Uterus (tissue), 4 donors: ENCODE results near the gene CWC27. TPM values are rescaled to one million over a fixed set of nuclear protein-coding genes. Genes with fewer than 3 reads are reported as not detected.

ENCODE experiments used
- DNase-seq, 2 donors: peaks; one replicate each; pipeline ENCODE4 v3.0.0-alpha.2; 2019 to 2020
- H3K27ac ChIP-seq, 2 donors: fragments of 200-600 bp; sonication (generic); 1 replicate in 1 of 2; 2 replicates in 1 of 2; pipeline ENCODE4 v1.5.1; 2016 to 2018
- H3K27me3 ChIP-seq, 2 donors: fragments of 200-600 bp; sonication (generic); one replicate each; pipeline ENCODE4 v1.5.1; 2018 to 2019; ENCODE audit warnings: control low read depth in 1 of 2
- H3K36me3 ChIP-seq, 2 donors: fragments of 200-600 bp; sonication (generic); one replicate each; pipeline ENCODE4 v1.5.1; 2019; ENCODE audit warnings: control low read depth in 1 of 2
- H3K4me1 ChIP-seq, 2 donors: fragments of 200-600 bp; sonication (generic); one replicate each; pipeline ENCODE4 v1.5.1; 2018 to 2019; ENCODE audit warnings: control low read depth in 1 of 2
- H3K4me3 ChIP-seq, 2 donors: fragments of 200-600 bp; sonication (generic); 1 replicate in 1 of 2; 2 replicates in 1 of 2; pipeline ENCODE4 v1.5.1; 2018 to 2019; ENCODE audit warnings: mild to moderate bottlenecking in 1 of 2
- H3K9me3 ChIP-seq, 2 donors: fragments of 200-600 bp; sonication (generic); one replicate each; pipeline ENCODE4 v1.5.1; 2019; ENCODE audit warnings: control low read depth in 1 of 2
- POLR2A ChIP-seq, 2 donors: fragments of 450-650 bp; IDR thresholded peaks; one replicate each; pipeline ENCODE4 v1.6.1; 2016; ENCODE audit warnings: antibody characterized with exemption in 2 of 2, mild to moderate bottlenecking in 1 of 2, moderate library complexity in 1 of 2
- intact Hi-C: fragments of 100-400 bp; cut with DNase I; formaldehyde crosslinking; loops from one replicate; pipeline ENCODE4 v1.15.1; 2023; ENCODE audit warnings: low total_unique reads
- total RNA-seq, 4 donors: library from RNA; depleted of rRNA in 3 of 4; stranded (reverse); fragments of >200 nt in 3 of 4; gene quantifications; one replicate each; pipeline versions ENCODE4 v1.1.0 to v1.2.4, GENCODE V29; 2014 to 2023
- TF ChIP-seq, protein P1 (sequence below), 4 experiments: fragments of 200-600 bp in 2 of 4; fragments of 450-650 bp in 2 of 4; sonication (generic) in 2 of 4; IDR thresholded peaks; one replicate each; pipeline ENCODE4 v1.5.1; 2016 to 2019; ENCODE audit warnings: antibody characterized with exemption in 4 of 4, mild to moderate bottlenecking in 2 of 4, moderate library complexity in 1 of 4
- donor health status: DM: yes; HTN: yes; CAD: no.

The CWC27 gene
- total RNA-seq, 4 donors from 2014 or later: 7.6 to 28.2 (median 24.2) TPM

DNA sequence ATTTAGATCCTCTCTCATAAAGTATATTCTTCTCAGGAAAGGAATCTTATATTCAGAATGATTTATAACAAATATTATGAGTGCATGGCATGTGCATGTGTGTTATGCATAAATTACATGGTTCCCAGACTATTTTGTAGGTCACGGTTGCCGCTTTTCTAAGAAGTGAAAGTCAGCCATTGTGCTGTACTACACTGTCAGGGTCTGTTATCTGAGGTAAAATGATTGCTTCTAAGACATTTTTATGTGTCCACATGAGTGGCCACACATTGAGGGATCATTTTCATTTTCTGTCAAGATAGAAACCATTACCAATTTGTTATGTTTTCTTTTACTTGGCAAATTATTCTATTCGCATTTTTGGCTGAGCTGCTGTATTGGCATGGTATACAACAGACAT, 210.8 kb downstream of the CWC27 start:
- DNase-seq: no peak
- no peaks in the 10 kb centered on the region for H3K9me3 ChIP-seq
- no peaks in the 10 kb centered on the region for H3K36me3 ChIP-seq
- H3K4me3 ChIP-seq: no peak overlapping the region
- no peaks in the 10 kb centered on the region for H3K27me3 ChIP-seq
- no peaks in the 10 kb centered on the region for H3K4me1 ChIP-seq
- no peak for TF ChIP-seq POLR2A (IDR thresholded peaks at IDR 0.05)
- TF ChIP-seq, protein P1, sequence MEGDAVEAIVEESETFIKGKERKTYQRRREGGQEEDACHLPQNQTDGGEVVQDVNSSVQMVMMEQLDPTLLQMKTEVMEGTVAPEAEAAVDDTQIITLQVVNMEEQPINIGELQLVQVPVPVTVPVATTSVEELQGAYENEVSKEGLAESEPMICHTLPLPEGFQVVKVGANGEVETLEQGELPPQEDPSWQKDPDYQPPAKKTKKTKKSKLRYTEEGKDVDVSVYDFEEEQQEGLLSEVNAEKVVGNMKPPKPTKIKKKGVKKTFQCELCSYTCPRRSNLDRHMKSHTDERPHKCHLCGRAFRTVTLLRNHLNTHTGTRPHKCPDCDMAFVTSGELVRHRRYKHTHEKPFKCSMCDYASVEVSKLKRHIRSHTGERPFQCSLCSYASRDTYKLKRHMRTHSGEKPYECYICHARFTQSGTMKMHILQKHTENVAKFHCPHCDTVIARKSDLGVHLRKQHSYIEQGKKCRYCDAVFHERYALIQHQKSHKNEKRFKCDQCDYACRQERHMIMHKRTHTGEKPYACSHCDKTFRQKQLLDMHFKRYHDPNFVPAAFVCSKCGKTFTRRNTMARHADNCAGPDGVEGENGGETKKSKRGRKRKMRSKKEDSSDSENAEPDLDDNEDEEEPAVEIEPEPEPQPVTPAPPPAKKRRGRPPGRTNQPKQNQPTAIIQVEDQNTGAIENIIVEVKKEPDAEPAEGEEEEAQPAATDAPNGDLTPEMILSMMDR (IDR thresholded peaks at IDR 0.05): no peak
- H3K27ac ChIP-seq: no peak overlapping the region
- intact Hi-C loops: no loop called here

DNA sequence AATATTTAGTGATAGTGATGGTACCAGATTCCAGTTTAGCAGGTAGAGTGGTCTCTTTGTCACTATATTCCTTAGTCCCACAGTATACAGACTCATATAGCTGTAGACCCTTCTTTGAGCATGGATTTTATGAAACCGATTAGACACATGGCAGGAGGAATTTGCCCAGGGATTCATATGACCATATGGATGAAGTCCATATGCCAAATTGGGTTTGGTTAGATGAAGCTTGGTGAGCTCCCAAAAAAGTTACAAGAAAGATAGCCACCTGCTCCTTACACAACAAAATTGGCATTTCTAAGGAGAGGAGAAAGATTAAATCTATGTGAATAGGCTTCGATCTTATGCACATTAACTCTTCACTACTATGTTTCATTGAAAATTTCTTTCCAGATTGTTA, 211.4 kb downstream of the CWC27 start:
- Histone ChIP-seq H3K27me3 (no peaks in the 10 kb centered on the region), H3K4me3 (no peak overlapping the region), H3K27ac (no peak overlapping the region), H3K36me3 (no peaks in the 10 kb centered on the region), H3K9me3 (no peaks in the 10 kb centered on the region), H3K4me1 (no peaks in the 10 kb centered on the region)
- intact Hi-C loops: no loop called here
- TF ChIP-seq POLR2A (IDR thresholded peaks at IDR 0.05): no peak
- TF ChIP-seq, protein P1 (IDR thresholded peaks at IDR 0.05): no peak
- DNase-seq: no peak

DNA sequence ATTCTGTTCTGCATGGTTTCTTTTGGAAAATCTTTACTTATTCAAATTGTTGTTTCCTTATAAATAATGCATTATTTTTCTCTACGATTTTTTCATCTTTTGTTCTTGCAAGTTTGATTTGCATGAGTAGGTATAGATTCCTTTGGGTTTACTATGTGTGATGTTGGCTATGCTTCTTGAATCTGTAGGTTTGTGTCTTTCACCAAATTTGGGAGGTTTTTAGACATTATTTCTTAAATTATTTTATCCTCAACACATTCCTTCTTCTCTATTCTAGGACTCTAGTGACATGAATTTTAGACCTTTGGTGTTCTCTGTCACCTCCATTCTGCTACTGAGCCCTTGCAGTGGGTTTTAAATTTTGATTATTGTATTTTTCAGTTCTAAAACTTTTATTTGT, 219.0 kb downstream of the CWC27 start:
- no peaks in the 10 kb centered on the region for H3K4me1 ChIP-seq
- no peaks in the 10 kb centered on the region for H3K9me3 ChIP-seq
- DNase-seq: no peak
- TF ChIP-seq, protein P1 (IDR thresholded peaks at IDR 0.05): no peak
- no peak for TF ChIP-seq POLR2A (IDR thresholded peaks at IDR 0.05)
- intact Hi-C loops: no loop called here
- H3K27ac ChIP-seq: no peak overlapping the region
- no peaks in the 10 kb centered on the region for H3K27me3 ChIP-seq
- no peaks in the 10 kb centered on the region for H3K36me3 ChIP-seq
- no peak overlapping the region for H3K4me3 ChIP-seq

DNA sequence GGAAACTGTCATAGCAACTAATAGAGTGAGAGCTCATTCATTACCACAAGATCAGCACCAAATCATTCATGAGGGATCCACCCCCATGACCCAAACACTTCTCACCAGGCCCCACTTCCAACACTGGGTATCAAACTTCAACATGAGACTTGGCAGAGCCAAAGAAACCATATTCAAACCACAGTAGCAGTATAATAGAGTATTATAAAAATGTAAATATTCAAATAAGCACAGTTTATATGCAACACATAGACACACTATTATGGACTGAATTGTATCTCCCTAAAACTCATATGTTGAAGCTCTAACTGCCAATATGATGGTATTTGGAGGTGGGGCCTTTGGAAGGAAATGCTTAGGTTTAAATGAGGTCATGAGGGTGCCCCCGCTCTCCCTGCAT, 240.5 kb downstream of the CWC27 start:
- no peaks in the 10 kb centered on the region for H3K9me3 ChIP-seq
- H3K36me3 ChIP-seq: no peaks in the 10 kb centered on the region
- no peak overlapping the region for H3K4me3 ChIP-seq
- H3K4me1 ChIP-seq: no peaks in the 10 kb centered on the region
- no peak for DNase-seq
- no peaks in the 10 kb centered on the region for H3K27me3 ChIP-seq
- TF ChIP-seq, protein P1 (IDR thresholded peaks at IDR 0.05): no peak
- no peak for TF ChIP-seq POLR2A (IDR thresholded peaks at IDR 0.05)
- no peak overlapping the region for H3K27ac ChIP-seq
- intact Hi-C loops: no loop called here

DNA sequence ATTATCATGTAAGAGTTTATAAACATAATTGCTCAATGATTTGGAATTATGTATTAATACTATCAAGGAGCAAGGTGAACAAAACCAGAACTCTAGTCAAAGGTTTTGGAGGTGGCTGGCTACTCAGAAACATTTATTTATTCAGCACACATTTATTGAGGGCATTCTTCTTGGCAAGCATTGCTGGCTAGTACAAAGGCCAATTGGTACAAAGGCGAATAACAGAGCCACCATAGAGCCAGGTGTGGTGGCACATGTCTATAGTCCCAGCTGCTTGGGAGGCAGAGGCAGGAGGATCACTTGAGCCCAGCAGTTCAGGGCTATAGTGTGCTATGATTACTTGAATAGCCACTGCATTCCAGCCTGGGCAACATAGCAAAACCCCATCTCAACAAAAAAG, 242.1 kb downstream of the CWC27 start:
- intact Hi-C loops: no loop called here
- H3K4me3 ChIP-seq: no peak overlapping the region
- TF ChIP-seq, protein P1 (IDR thresholded peaks at IDR 0.05): no peak
- TF ChIP-seq POLR2A (IDR thresholded peaks at IDR 0.05): no peak
- no peak for DNase-seq
- H3K4me1 ChIP-seq: peaks cover 0 to 13% of the 10 kb centered on the region in 2 donors
- no peaks in the 10 kb centered on the region for H3K36me3 ChIP-seq
- no peaks in the 10 kb centered on the region for H3K9me3 ChIP-seq
- no peaks in the 10 kb centered on the region for H3K27me3 ChIP-seq
- H3K27ac ChIP-seq: no peak overlapping the region
